A549 treated with ZK216348 at 1 μM for 4 hours (cell line): ENCODE measurements around the gene CCZ1B. TPM values are rescaled to one million over a fixed set of nuclear protein-coding genes. Genes with fewer than 3 reads are reported as not detected.

ENCODE experiments used
- total RNA-seq: library from RNA; stranded (reverse); fragments of 200-300 nt; extraction: Qiagen RNA extraction; gene quantifications from 5 replicates; pipeline ENCODE4 v1.2.3, GENCODE V29; 2022; ENCODE audit warnings: low read depth

Gene CCZ1B
- total RNA-seq = 27.9 to 57.1 TPM (median 34.6 TPM) in 5 replicates

DNA sequence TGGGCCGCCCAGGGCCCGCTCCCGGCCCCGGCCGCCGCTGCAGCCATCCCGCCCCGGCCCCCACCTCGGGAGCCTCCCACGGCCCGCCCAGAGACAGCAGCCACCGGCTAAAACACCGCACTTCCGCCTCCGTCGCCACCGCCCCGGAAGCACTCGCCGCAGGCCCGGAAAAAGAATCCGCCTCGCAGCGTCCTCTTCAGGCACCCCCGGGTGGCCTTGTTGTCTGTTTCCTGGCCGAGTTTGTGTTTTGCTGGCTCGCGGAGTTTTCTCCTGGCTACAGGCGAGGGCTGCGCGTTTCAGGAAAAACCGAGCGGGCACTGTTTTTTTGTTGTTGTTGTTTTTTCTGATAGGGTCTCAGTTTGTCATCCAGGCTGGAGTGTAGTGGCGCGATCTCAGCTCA, at the start of gene CCZ1B:
Gene CCZ1B (minus strand): TSS at position 125 of the 400 bp plus-strand sequence. CDS start 78 bp downstream, at position 47.

DNA sequence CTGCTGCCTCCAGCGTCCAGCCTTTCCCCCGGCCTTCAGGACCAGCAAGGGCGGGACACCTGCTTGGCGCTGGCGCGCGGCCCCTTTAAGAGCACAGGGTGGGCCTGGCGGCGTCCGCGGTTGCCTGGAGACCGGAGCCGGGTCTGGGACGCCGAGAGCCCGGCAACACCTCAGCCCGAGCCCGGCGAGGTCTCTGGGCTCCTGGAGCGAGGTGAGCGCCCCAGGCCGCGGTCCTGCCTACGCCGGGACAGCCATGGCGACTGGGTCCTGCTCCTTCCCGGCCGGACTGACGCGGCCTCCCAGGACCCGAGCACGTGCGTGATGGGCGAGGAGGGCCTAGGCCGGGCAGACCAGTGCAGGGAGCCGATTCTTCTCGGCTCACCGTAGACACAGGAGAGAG, 72.1 kb downstream of the CCZ1B start, which contains the start of gene RSPH10B2:
Gene RSPH10B2 (plus strand): TSS at position 140 of the 400 bp plus-strand sequence. CDS start 3,575 bp downstream, outside the sequence.

Other genes with a start within 250 kb of the CCZ1B start
- gene ZDHHC4, start 248.8 kb downstream of the CCZ1B start, total RNA-seq = 41.2 to 54.0 TPM (median 46.9 TPM) in 5 replicates
- 21.5 to 28.4 TPM (median 25.4 TPM) in 5 replicates for gene INTS15, start 236.3 kb downstream of the CCZ1B start, total RNA-seq
- 1.8 to 3.4 TPM (median 2.8 TPM) in 5 replicates for gene ZNF853, start 210.7 kb downstream of the CCZ1B start, total RNA-seq
- gene ZNF316, start 189.0 kb downstream of the CCZ1B start, total RNA-seq = 12.1 to 17.9 TPM (median 15.5 TPM) in 5 replicates
- gene ZNF12, start 119.3 kb downstream of the CCZ1B start, total RNA-seq = 8.3 to 14.1 TPM (median 11.0 TPM) in 5 replicates
- 0.40 TPM in 1 of 5 replicates, not detected in the others for gene RSPH10B2, start 72.2 kb downstream of the CCZ1B start, total RNA-seq